NCI-H524 (cell line): ENCODE measurements around the gene RNF175.

Experiments
- DNase-seq, 2 experiments: peaks; one replicate each; lab custom pipeline; 2025; lab: John Stamatoyannopoulos, UW

RNF175 gene

GRCh38 chr4:153748378-153748777 is 11.4 kb downstream of the RNF175 start:
- DNase-seq = no peak

DNA sequence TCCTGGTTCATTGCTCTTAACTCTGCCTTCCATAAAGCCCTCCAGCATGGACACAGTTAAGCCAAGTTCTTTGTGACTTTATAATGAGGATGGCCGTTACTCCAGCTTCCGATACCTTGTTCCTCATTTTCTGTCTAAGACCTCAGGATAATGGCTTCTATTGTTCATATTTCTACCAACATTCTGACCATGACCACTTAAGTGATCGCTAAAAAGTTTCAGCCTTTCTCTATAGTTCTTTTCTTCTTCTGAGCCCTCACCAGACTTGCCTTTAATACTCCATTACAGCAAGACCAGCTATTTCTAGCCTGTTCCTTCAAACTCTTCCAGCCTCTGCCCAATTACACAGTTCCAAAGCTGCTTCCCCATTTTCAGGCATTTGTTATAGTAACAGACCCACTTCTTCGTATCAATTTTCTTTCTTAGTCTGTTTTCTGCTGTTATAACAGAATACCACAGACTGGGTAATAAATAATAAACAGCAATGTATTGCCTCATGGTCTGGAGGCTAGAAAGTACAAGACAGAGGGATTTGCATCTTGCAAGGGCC is 12.3 kb downstream of the RNF175 start:
- DNase-seq = no peak

GRCh38 chr4:153745651-153746050 is 14.2 kb downstream of the RNF175 start:
- no peak for DNase-seq

GRCh38 chr4:153741541-153741940 is 18.3 kb downstream of the RNF175 start:
- DNase-seq = no peak

GRCh38 chr4:153735906-153736461 is 23.8 kb downstream of the RNF175 start:
- no peak for DNase-seq

GRCh38 chr4:153733751-153734448 is 25.9 kb downstream of the RNF175 start:
- DNase-seq = no peak

DNA sequence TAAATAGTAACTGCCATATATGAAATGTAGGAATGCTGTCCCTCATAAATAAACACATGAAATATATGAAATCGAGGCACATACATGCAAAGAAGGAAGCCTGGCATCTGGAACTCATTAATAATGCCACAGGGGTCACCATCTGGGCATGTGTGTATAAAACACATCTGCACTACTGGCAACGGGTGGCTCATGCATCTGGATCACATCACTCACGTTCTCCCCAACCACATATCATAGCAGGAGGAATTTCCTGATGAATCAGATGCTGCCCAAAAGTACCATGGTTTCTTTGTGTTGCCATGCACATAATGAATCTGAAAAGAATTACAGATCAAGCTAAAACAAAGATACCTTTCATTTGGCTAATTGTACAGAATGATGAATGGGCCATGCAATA is 28.6 kb downstream of the RNF175 start:
- DNase-seq = no peak

- no peak for DNase-seq
Measured at GRCh38 chr4:153729895-153730294, 29.9 kb downstream of the RNF175 start.

GRCh38 chr4:153728660-153729059 is 31.2 kb downstream of the RNF175 start:
- DNase-seq = no peak

DNA sequence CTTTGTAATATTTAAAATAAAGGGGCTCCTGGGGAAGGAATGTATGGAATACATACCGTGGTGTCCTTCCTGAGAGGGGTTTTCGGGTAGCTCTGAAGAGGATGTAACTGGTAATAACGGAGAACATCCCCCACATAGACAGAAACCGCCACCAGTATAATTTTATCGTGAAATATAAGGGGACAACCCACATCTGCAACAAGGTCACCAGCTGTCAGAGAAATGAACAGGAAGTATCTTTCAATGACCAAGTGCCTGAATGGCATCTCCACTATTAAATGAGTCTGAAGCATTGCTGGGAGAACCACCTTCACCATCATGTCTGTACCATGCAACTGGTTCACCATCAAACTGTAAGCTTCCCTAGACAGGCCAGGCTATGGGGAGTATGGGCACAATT is 31.7 kb downstream of the RNF175 start:
- no peak for DNase-seq

DNA sequence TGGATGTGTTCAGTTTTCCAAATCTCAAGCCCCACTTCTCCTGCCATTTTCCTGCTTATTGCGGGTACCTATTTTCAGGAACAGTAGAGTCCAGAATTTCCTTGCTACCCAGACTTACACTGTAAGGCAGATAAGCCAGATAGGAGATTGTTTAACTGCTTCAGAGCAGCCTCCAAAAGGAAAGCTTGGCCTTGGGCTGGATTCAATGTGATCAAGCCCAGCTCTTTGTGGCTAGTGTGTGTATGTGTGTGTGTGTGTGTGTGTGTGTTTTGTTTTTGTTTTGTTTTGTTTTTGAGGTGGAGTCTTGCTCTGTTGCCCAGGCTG is 34.0 kb downstream of the RNF175 start:
- no peak for DNase-seq

- no peak for DNase-seq
Measured at GRCh38 chr4:153725136-153725830, 34.5 kb downstream of the RNF175 start.

GRCh38 chr4:153724606-153725005 is 35.2 kb downstream of the RNF175 start:
- no peak for DNase-seq

DNA sequence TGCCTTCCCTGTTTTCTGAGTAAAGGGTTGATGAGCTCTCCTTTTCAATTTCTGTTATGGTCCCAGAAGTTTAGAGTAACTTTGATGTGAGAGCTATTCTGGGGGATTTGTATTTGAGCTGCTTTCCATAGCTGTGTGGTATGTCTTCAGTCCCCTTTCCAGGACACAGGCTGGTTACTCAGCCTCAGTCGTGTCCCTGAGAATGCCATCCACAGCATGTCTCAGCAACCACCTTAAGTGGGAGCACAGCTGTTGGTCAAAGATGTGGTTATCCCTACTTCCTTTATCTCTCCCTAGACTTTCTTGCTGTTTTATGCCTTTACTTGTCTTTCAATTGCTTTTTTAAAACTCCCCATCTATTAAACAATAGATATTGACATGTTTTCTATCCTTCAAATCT is 37.8 kb downstream of the RNF175 start:
- no peak for DNase-seq

DNA sequence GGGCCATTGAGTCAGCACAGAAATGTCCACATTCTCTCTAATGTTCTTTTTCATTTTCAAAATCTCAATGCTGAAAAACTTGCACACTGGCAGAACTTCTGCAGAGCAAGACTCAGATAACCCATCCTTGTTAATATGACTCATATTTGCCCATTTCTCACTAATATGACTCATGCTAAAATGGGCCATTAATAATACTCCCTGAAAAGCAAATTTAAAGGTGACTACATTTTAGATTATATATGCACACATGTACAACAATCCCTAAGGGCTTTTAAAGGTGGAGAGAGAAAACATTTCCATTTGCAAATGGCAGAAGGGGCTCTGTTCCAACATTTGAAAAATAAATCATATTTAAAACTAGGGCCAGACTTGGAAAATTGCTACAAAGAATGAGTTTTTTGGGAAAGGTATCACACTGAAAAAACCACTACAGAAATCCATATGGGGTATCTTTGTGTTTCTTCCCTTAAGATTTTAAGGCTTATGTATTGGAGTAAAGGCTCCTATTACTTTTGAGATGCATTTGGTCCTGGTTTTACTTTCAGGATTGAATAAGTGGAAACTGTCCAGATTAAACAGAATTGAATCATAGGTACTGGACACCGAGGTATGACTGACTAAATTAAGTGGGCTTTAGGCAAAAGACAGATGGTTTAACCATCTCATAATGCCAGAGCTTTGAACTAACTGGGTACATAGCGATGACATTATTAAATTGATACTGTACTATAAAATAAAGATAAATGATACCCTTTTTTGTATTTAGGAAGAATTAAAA is 45.8 kb downstream of the RNF175 start:
- no peak for DNase-seq

GRCh38 chr4:153710681-153711080 is 49.1 kb downstream of the RNF175 start:
- no peak for DNase-seq

DNA sequence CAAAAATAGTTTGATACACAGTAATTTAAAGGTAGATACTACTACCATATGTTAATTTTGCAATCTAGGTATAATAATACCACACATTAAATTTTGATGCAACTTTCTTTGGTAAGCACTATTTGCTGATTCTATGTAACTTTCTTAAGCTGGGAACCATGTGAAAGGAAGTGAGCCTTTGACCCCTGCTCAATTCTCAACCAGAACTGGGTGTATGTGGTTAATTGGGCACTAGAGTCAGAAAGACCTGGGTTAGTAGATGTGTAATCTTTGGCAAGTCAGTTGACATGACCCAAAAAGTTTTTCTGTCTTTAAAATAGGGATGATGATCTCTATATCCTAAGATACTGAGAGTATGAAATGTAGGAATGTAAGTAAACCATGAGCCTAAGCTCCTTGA is 53.3 kb downstream of the RNF175 start:
- no peak for DNase-seq

DNA sequence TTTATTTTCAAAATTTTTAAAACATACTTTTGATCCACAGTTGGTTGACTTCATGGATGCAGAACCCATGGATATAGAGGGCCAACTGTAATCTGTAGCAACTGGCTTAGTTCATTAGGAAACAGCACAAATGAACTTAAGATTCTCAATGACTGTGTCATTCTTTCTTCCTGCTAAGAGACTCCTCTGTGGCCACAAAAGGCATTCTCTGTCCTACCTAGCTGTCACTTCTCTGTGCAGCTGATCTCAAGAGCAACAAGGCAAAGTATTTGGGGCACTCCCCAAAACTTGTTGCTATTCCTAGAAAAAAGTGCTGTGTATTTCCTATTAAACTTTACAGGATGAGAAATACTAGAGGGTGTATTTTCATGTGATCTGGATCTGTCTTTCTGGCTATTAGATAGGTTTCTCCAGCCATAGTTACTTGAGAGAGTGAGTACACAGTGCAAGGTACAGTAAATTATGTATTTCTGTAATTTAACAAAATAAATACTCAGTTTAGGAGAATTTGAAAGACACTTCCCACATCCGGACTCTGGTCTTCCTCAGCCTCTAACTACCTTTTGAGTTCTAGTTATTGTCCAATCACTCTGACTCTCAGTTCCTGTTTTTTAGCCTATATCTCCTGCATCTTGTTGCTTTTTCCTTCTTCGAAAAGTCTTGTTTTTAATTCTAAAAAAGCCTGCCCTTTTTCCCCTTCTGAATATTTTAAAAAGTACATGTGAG is 53.9 kb downstream of the RNF175 start:
- DNase-seq = no peak

- no peak for DNase-seq
Measured at GRCh38 chr4:153704522-153704921, 55.3 kb downstream of the RNF175 start.

GRCh38 chr4:153684971-153685371 is 74.9 kb downstream of the RNF175 start:
- no peak for DNase-seq

GRCh38 chr4:153684182-153684970 is 75.4 kb downstream of the RNF175 start, which contains the start of gene TLR2:
Gene TLR2, plus strand, starts transcription at chr4:153684280. Its CDS starts 18,628 bp downstream, at chr4:153702908.
- peak in 1 of 2 experiments; percentile 23 for DNase-seq
